ENCODE data around the gene DBX1. TPM values are rescaled to one million over a fixed set of nuclear protein-coding genes. Genes with fewer than 3 reads are reported as not detected.

DBX1 gene
- total and polyA plus RNA-seq, 10 of the 15 experiments (the other 5 are each of a cell fraction or from before 2014, with no cell fraction given), result not detected

- TF ChIP-seq EP300 (IDR thresholded peaks at IDR 0.05; ENCODE audit: borderline replicate concordance in 1 of 2, control insufficient read depth in 1 of 2, low read depth in 2 of 2, low read length in 2 of 2), result no peak
These were observed 22.6 kb downstream of the DBX1 start (continued) for GRCh38 chr11:20137637-20138036.

GRCh38 chr11:20134991-20135736 lies 25.1 kb downstream of the DBX1 start:
- in situ Hi-C loops (cut with MboI), result no loop called here
- CTCF ChIA-PET, result interaction anchor here (1.3 to 5.0 kb wide), 4 partner anchors 20 to 224 kb away, joined by 3 to 47 read pairs (median 24); no protein-coding TSS in a partner anchor
- TF ChIP-seq NFYB (IDR thresholded peaks at IDR 0.05; ENCODE audit: insufficient read depth, low read depth, low read length), result no peak
- TF ChIP-seq CUX1 (IDR thresholded peaks at IDR 0.05; ENCODE audit: insufficient replicate concordance, low read depth, low read length), result no peak
- TF ChIP-seq, protein P1, sequence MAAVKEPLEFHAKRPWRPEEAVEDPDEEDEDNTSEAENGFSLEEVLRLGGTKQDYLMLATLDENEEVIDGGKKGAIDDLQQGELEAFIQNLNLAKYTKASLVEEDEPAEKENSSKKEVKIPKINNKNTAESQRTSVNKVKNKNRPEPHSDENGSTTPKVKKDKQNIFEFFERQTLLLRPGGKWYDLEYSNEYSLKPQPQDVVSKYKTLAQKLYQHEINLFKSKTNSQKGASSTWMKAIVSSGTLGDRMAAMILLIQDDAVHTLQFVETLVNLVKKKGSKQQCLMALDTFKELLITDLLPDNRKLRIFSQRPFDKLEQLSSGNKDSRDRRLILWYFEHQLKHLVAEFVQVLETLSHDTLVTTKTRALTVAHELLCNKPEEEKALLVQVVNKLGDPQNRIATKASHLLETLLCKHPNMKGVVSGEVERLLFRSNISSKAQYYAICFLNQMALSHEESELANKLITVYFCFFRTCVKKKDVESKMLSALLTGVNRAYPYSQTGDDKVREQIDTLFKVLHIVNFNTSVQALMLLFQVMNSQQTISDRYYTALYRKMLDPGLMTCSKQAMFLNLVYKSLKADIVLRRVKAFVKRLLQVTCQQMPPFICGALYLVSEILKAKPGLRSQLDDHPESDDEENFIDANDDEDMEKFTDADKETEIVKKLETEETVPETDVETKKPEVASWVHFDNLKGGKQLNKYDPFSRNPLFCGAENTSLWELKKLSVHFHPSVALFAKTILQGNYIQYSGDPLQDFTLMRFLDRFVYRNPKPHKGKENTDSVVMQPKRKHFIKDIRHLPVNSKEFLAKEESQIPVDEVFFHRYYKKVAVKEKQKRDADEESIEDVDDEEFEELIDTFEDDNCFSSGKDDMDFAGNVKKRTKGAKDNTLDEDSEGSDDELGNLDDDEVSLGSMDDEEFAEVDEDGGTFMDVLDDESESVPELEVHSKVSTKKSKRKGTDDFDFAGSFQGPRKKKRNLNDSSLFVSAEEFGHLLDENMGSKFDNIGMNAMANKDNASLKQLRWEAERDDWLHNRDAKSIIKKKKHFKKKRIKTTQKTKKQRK (IDR thresholded peaks at IDR 0.05; ENCODE audit: low read depth, low read length), result no peak
- TF ChIP-seq E2F4 (IDR thresholded peaks at IDR 0.05; ENCODE audit: low read depth, low read length), result no peak
- TF ChIP-seq, protein P2, sequence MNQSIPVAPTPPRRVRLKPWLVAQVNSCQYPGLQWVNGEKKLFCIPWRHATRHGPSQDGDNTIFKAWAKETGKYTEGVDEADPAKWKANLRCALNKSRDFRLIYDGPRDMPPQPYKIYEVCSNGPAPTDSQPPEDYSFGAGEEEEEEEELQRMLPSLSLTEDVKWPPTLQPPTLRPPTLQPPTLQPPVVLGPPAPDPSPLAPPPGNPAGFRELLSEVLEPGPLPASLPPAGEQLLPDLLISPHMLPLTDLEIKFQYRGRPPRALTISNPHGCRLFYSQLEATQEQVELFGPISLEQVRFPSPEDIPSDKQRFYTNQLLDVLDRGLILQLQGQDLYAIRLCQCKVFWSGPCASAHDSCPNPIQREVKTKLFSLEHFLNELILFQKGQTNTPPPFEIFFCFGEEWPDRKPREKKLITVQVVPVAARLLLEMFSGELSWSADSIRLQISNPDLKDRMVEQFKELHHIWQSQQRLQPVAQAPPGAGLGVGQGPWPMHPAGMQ (IDR thresholded peaks at IDR 0.05; ENCODE audit: borderline replicate concordance), result no peak
- TF ChIP-seq NFIC (IDR thresholded peaks at IDR 0.05; ENCODE audit: low read depth, low read length), result no peak
- TF ChIP-seq MEF2A (IDR thresholded peaks at IDR 0.05; ENCODE audit: insufficient read depth, low read depth, low read length), result no peak

More at GRCh38 chr11:20134991-20135736, 25.1 kb downstream of the DBX1 start:
- RAD21 ChIA-PET (ENCODE audit: unreplicated experiment), result no interaction called here
- ATAC-seq, result no peak
- POLR2A ChIA-PET, result no interaction called here
- no TSS peak for BruUV-seq (replicated peaks)
- DNase-seq (ENCODE audit: low read depth, low spot score), result no peak
- H3K4me2 ChIP-seq (ENCODE audit: control insufficient read depth, insufficient read depth), result no peak overlapping the region
- no peak overlapping the region for H2AFZ ChIP-seq (ENCODE audit: control insufficient read depth, low read depth, low read length)
- H3K4me3 ChIP-seq, result no peak overlapping the region
- intact Hi-C loops (cut with micrococcal nuclease; ENCODE audit: unreplicated experiment), result loop anchor here (5.0 to 10.0 kb wide), 2 partner anchors 60 to 573 kb away; no protein-coding TSS in a partner anchor
- no peak for FAIRE-seq
- WGBS (ENCODE audit: insufficient coverage, insufficient replicate concordance, low lambda C conversion rate, missing lambda C conversion rate), result 59% methylated on average over 5 of the region's 5 CpGs
- no peaks in the 10 kb centered on the region for H3K4me1 ChIP-seq (ENCODE audit: control insufficient read depth, insufficient read depth, low read length)
- no peak overlapping the region for H3K9ac ChIP-seq (ENCODE audit: control insufficient read depth, insufficient read depth, low read length)
- H3K9me3 ChIP-seq (replicated peaks; ENCODE audit: control insufficient read depth, insufficient read depth, low read length), result no peaks in the 10 kb centered on the region
- H3K36me3 ChIP-seq (ENCODE audit: control insufficient read depth in 2 of 2, insufficient read depth in 2 of 2, low read length in 1 of 2), result no peaks in the 10 kb centered on the region
- H4K20me1 ChIP-seq (ENCODE audit: control insufficient read depth, insufficient read depth), result no peaks in the 10 kb centered on the region
- no peak overlapping the region for H3K27ac ChIP-seq (ENCODE audit: control insufficient read depth, insufficient read depth)
- H3K79me2 ChIP-seq (ENCODE audit: control insufficient read depth, insufficient read depth, low read length), result no peaks in the 10 kb centered on the region
- peaks cover 3 to 7% of the 10 kb centered on the region in 2 experiments; a peak in 3 of 4 replicates for H3K27me3 ChIP-seq (replicated peaks in 1 of 2; ENCODE audit: control insufficient read depth in 2 of 2, insufficient read depth in 2 of 2, low read length in 1 of 2)
- SMC1A ChIA-PET (ENCODE audit: uncharacterized antibody, unreplicated experiment), result interaction anchor here (1.1 to 2.0 kb wide), 3 partner anchors 15 to 217 kb away, joined by 3 to 4 read pairs (median 3); no protein-coding TSS in a partner anchor
